Endothelial cell of umbilical vein (primary cell): Measurements from ENCODE around the gene KHSRP. TPM values are rescaled to one million over a fixed set of nuclear protein-coding genes. Genes with fewer than 3 reads are reported as not detected.

Experiments
- BruUV-seq: library from RNA; stranded (reverse); fragments of 400-500 nt; replicated peaks from 2 replicates; lab custom pipeline; 2021; lab: Mats Ljungman, UMichigan
- CTCF ChIA-PET: fragments of 300-600, 350-600 bp; sonication (Branson Sonifier 250); formaldehyde crosslinking; loops from one replicate; lab custom pipeline; 2021; ENCODE audit warnings: antibody characterized with exemption, inconsistent platforms; lab: Charles Lee
- POLR2A ChIA-PET: fragments of 300-600, 350-600 bp; sonication (Branson Sonifier 250); formaldehyde crosslinking; loops from one replicate; lab custom pipeline; 2021; ENCODE audit warnings: antibody characterized with exemption, inconsistent platforms; lab: Charles Lee
- DNase-seq: peaks from one replicate; pipeline ENCODE4 v3.0.0-alpha.2; 2011; ENCODE audit warnings: low read depth, low spot score
- FAIRE-seq: peaks from 2 replicates; lab custom pipeline; 2011; peaks lifted over from hg19 to GRCh38; lab: Jason Lieb, UNC
- H2AFZ ChIP-seq: 2 replicates; pipeline ENCODE4 v1.6.0; 2012; ENCODE audit warnings: low read depth, low read length, control low read depth, inconsistent platforms
- H3K27ac ChIP-seq: 2 replicates; pipeline ENCODE4 v1.5.1; 2011; ENCODE audit warnings: low read depth, mild to moderate bottlenecking, control low read depth, low read length, moderate library complexity; ENCODE audit not compliant: insufficient read depth
- H3K27me3 ChIP-seq, 2 experiments: 2 replicates each; pipeline versions ENCODE4 v1.6.0 to v1.6.1; 2011; ENCODE audit warnings: low read length in 2 of 2, mixed read lengths in 1 of 2; ENCODE audit not compliant: control insufficient read depth in 2 of 2, insufficient read depth in 2 of 2
- H3K36me3 ChIP-seq, 2 experiments: 2 replicates in 1 of 2; 3 replicates in 1 of 2; pipeline ENCODE4 v1.5.1; 2011; ENCODE audit warnings: low read length in 2 of 2, mild to moderate bottlenecking in 1 of 2, moderate library complexity in 1 of 2; ENCODE audit not compliant: control insufficient read depth in 2 of 2, insufficient read depth in 2 of 2; ENCODE audit errors: extremely low read depth in 1 of 2
- H3K4me1 ChIP-seq: 3 replicates; pipeline ENCODE4 v1.5.1; 2011; ENCODE audit warnings: mild to moderate bottlenecking, low read length; ENCODE audit not compliant: control insufficient read depth, insufficient read depth; ENCODE audit errors: extremely low read depth
- H3K4me2 ChIP-seq: 2 replicates; pipeline ENCODE4 v1.6.1; 2011; ENCODE audit warnings: low read length, control low read depth, mixed read lengths; ENCODE audit not compliant: insufficient read depth
- H3K4me3 ChIP-seq, 3 experiments: fragments of 200-600 bp in 1 of 3; sonication (generic), shearing (Covaris generic) in 1 of 3; replicated peaks in 1 of 3; 2 replicates each; pipeline ENCODE4 v1.5.1; 2011 to 2016; ENCODE audit warnings: control low read depth in 3 of 3, low read length in 3 of 3, mild to moderate bottlenecking in 2 of 3, inconsistent platforms in 1 of 3, low read depth in 1 of 3, moderate library complexity in 1 of 3; ENCODE audit not compliant: insufficient read depth in 1 of 3
- H3K79me2 ChIP-seq: 2 replicates; pipeline ENCODE4 v1.6.0; 2012; ENCODE audit warnings: low read length, inconsistent platforms; ENCODE audit not compliant: control insufficient read depth, insufficient read depth
- H3K9ac ChIP-seq: replicated peaks from 2 replicates; pipeline ENCODE3; 2011; ENCODE audit warnings: low read length, control low read depth; ENCODE audit not compliant: insufficient read depth; ENCODE audit errors: extremely low read depth
- H3K9me1 ChIP-seq: replicated peaks from 3 replicates; pipeline ENCODE4 v1.6.0; 2011; ENCODE audit warnings: mild to moderate bottlenecking, low read length; ENCODE audit not compliant: control insufficient read depth, insufficient read depth; ENCODE audit errors: extremely low read depth
- H3K9me3 ChIP-seq: replicated peaks from 2 replicates; pipeline ENCODE4 v1.5.1; 2012; ENCODE audit warnings: low read length, inconsistent platforms; ENCODE audit not compliant: control insufficient read depth, insufficient read depth
- H4K20me1 ChIP-seq: replicated peaks from 2 replicates; pipeline ENCODE3; 2011; ENCODE audit warnings: mild to moderate bottlenecking, low read length; ENCODE audit not compliant: control insufficient read depth, insufficient read depth; ENCODE audit errors: extremely low read depth
- FOS ChIP-seq: IDR thresholded peaks from 2 replicates; pipeline ENCODE4 v1.6.1; 2011; ENCODE audit warnings: mild to moderate bottlenecking, low read length, moderate library complexity, borderline replicate concordance; ENCODE audit not compliant: insufficient read depth
- JUN ChIP-seq: IDR thresholded peaks from 2 replicates; pipeline ENCODE4 v1.6.1; 2011; ENCODE audit warnings: borderline replicate concordance, low read depth; ENCODE audit not compliant: insufficient read length, insufficient read depth
- MYC ChIP-seq: IDR thresholded peaks from one replicate; pipeline ENCODE4 v1.6.1; 2011; ENCODE audit warnings: mild to moderate bottlenecking, low read depth, low read length
- POLR2AphosphoS5 ChIP-seq: IDR thresholded peaks from 2 replicates; pipeline ENCODE4 v1.6.1; 2012; ENCODE audit warnings: low read depth, mild to moderate bottlenecking, control low read depth, low read length, moderate library complexity; ENCODE audit not compliant: insufficient read depth
- dilution Hi-C: fragments of 300-500 bp; cut with MboI; formaldehyde crosslinking; loops from one replicate; pipeline ENCODE4 v1.15.0; 2019; ENCODE audit warnings: low sequenced_read_pairs; ENCODE audit not compliant: extremely low pct_ligation_motif_present
- intact Hi-C: fragments of 100-400 bp; cut with micrococcal nuclease; formaldehyde crosslinking; loops from one replicate; pipeline ENCODE4 v1.10.0; 2022
- polyA plus RNA-seq, 4 experiments: library from polyadenylated mRNA; depleted of rRNA in 3 of 4; stranded (reverse) in 3 of 4; unstranded in 1 of 4; fragments of >200 nt; gene quantifications; 2 replicates each; pipeline versions ENCODE4 v1.2.1 to v1.2.3, GENCODE V29; 2011 to 2012; ENCODE audit warnings: missing spikeins in 1 of 4
- total RNA-seq: library from RNA; stranded (reverse); gene quantifications from 2 replicates; pipeline ENCODE4 v1.2.3, GENCODE V29; 2021
- TF ChIP-seq, protein P1 (sequence below), 2 donors: IDR thresholded peaks; 1 replicate in 1 of 2; 2 replicates in 1 of 2; pipeline ENCODE4 v1.5.1; 2011; ENCODE audit warnings: low read length in 2 of 2, mild to moderate bottlenecking in 2 of 2, moderate library complexity in 2 of 2, control low read depth in 1 of 2, inconsistent platforms in 1 of 2, low read depth in 1 of 2; ENCODE audit not compliant: insufficient read depth in 1 of 2; ENCODE audit errors: extremely low read depth in 1 of 2

The KHSRP gene
- total and polyA plus RNA-seq, 2 donors (not counting 3 experiments of a cell fraction or from before 2014, with no cell fraction given), result 98.3 to 372 TPM

DNA sequence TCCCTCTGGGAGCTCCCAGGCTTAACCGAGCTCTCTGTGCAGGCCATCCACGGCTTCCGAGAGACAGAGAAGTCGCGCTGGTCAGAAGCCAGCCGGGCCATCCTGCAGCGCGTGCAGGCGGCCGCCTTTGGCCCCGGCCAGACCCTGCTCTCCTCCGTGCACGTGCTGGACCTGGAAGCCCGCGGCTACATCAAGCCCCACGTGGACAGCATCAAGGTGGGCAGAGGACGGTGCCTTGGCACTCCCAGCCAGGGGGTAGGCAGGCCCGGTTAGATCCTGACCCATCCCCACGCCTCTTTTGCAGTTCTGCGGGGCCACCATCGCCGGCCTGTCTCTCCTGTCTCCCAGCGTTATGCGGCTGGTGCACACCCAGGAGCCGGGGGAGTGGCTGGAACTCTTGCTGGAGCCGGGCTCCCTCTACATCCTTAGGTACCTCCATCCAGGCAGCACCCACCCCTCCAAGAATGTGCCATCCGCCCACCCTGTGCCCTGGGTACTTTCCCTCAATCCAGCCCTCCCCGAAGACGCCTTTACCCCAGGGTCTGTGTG, 50.4 kb downstream of the KHSRP start:
- Histone ChIP-seq H3K27ac (no peak overlapping the region), H3K9me3 (no peaks in the 10 kb centered on the region), H3K9me1 (no peaks in the 10 kb centered on the region), H3K27me3 (no peaks in the 10 kb centered on the region), H3K4me2 (no peak overlapping the region), H3K4me3 (no peak overlapping the region), H3K79me2 (no peaks in the 10 kb centered on the region), H4K20me1 (no peaks in the 10 kb centered on the region), H3K36me3 (peaks cover 0 to 1% of the 10 kb centered on the region in 2 experiments), H3K4me1 (peaks cover 2% of the 10 kb centered on the region), H2AFZ (no peak overlapping the region), H3K9ac (no peak overlapping the region)
- BruUV-seq, result no TSS peak
- intact Hi-C loops (loop anchor here (5.0 kb wide), 1 partner anchor 363 kb away; the partner anchor contains the start of genes GPR108 and TRIP10), dilution Hi-C loops (no loop called here)
- TF ChIP-seq, protein P1, sequence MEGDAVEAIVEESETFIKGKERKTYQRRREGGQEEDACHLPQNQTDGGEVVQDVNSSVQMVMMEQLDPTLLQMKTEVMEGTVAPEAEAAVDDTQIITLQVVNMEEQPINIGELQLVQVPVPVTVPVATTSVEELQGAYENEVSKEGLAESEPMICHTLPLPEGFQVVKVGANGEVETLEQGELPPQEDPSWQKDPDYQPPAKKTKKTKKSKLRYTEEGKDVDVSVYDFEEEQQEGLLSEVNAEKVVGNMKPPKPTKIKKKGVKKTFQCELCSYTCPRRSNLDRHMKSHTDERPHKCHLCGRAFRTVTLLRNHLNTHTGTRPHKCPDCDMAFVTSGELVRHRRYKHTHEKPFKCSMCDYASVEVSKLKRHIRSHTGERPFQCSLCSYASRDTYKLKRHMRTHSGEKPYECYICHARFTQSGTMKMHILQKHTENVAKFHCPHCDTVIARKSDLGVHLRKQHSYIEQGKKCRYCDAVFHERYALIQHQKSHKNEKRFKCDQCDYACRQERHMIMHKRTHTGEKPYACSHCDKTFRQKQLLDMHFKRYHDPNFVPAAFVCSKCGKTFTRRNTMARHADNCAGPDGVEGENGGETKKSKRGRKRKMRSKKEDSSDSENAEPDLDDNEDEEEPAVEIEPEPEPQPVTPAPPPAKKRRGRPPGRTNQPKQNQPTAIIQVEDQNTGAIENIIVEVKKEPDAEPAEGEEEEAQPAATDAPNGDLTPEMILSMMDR (IDR thresholded peaks at IDR 0.05; ENCODE audit: extremely low read depth in 1 of 2, insufficient read depth in 1 of 2, low read depth in 1 of 2, low read length in 2 of 2), result no peak
- no peak for TF ChIP-seq MYC
- TF ChIP-seq JUN, result no peak
- POLR2A ChIA-PET, result no interaction called here
- CTCF ChIA-PET, result interaction anchor here (1.2 kb wide), 1 partner anchor 174 kb away, joined by 3 read pairs; no protein-coding TSS in a partner anchor
- FAIRE-seq (no peak), DNase-seq (no peak)

- intact Hi-C loops (loop anchor here (1.0 to 5.0 kb wide), 5 partner anchors 12 to 364 kb away; partner anchors contain the start of genes CLPP, GPR108, GTF2F1 and TRIP10), dilution Hi-C loops (no loop called here)
- H2AFZ ChIP-seq, result peak overlapping the region; percentile 61
- H3K4me2 ChIP-seq, result no peak overlapping the region
- H4K20me1 ChIP-seq, result no peaks in the 10 kb centered on the region
- FAIRE-seq (no peak), DNase-seq (no peak)
- H3K79me2 ChIP-seq, result no peaks in the 10 kb centered on the region
- H3K9me1 ChIP-seq, result no peaks in the 10 kb centered on the region
- TF ChIP-seq, protein P1 (IDR thresholded peaks at IDR 0.05; ENCODE audit: extremely low read depth in 1 of 2, insufficient read depth in 1 of 2, low read depth in 1 of 2, low read length in 2 of 2), result no peak
- TF ChIP-seq FOS, result no peak
- TF ChIP-seq POLR2AphosphoS5, result no peak
- ChIA-PET POLR2A (interaction anchor here (1.9 kb wide), 1 partner anchor 51 kb away, joined by 6 read pairs; the partner anchor contains the start of gene KHSRP), CTCF (interaction anchor here (1.2 kb wide), 1 partner anchor 174 kb away, joined by 3 read pairs; no protein-coding TSS in a partner anchor)
- no peaks in the 10 kb centered on the region for H3K9me3 ChIP-seq
- H3K36me3 ChIP-seq, result peaks cover 0 to under 1% of the 10 kb centered on the region in 2 experiments
- no peaks in the 10 kb centered on the region for H3K27me3 ChIP-seq
- no peak overlapping the region for H3K27ac ChIP-seq
- H3K9ac ChIP-seq, result no peak overlapping the region
- BruUV-seq, result no TSS peak
- H3K4me1 ChIP-seq, result peaks cover 2% of the 10 kb centered on the region
- H3K4me3 ChIP-seq, result peak overlapping the region in 1 of 3 experiments; percentile 46
These were observed 50.9 kb downstream of the KHSRP start for GRCh38 chr19:6373813-6374108.
